GM18517 (cell line): ENCODE data around the gene PMM2.
"Not testable (repeated sequence)": the region's sequence is repeated elsewhere in the genome, so short reads cannot be mapped to it uniquely, and the experiment has no call there.

Experiments used
- ATAC-seq: cut with Tn5 transposase; IDR thresholded peaks from one replicate; pipeline ENCODE4 v1.9.1; 2021; ENCODE audit warnings: mild to moderate bottlenecking, moderate library complexity; ENCODE audit not compliant: unreplicated experiment

The PMM2 gene

DNA sequence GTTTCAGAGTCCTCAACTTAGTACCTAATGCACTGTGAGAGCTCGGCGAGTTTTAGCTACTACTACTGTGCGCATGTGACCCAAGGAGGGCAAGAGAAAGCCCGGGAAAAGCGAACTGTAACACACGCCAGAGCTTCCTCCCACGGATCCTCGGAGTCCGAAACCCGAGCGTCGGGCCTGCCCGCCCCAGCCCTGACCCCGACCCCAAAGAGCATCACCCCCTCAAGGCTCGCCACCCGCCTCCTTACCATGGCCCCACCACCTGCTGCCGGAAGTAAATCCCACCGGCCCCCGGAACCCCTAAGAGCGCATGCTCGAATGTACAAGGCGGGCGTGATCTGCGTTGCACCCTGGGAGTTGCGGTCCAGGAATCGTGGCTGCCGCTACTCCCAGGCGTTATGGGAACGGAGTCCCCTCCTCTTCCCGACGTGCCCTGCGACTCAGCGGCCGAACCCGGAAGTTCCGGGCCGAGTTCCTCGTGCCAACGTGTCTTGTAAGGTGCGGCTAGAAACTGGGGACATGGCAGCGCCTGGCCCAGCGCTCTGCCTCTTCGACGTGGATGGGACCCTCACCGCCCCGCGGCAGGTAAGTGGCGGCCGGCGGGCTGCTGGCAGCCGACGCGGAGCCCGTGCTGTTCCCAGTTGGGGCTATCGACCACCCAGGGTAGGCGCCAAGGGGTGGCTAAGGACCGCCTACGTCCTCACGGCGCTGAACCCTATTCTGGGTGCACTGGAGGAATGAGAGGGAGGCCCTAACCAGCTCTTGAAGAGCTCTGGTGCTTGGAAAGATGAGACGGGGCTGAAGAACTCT, at the start of gene PMM2, which contains the start of gene TMEM186:
Gene PMM2 (plus strand): TSS at position 476 of the 810 bp plus-strand sequence. CDS start 44 bp downstream, at position 520.
Gene TMEM186 (minus strand): TSS at position 276 of the 810 bp plus-strand sequence. CDS start 25 bp downstream, at position 251.
- peak; percentile 86 for ATAC-seq

DNA sequence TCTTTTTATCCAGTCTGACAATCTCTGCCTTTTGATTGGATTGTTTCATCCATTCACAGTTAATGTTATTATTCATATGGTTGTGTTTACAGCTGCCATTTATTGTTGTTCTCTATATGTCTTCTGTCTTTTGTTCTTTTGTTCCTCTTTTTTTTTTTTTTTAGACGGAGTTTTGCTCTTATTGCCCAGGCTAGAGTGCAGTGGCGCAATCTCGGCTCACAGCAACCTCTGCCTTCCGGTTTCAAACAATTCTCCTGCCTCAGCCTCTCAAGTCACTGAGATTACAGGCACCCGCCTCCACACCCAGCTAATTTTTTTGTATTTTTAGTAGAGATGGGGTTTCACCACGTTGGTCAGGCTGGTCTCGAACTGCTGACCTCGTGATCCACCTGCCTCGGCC, 48.7 kb upstream of the PMM2 start:
- ATAC-seq, result not testable (repeated sequence)

DNA sequence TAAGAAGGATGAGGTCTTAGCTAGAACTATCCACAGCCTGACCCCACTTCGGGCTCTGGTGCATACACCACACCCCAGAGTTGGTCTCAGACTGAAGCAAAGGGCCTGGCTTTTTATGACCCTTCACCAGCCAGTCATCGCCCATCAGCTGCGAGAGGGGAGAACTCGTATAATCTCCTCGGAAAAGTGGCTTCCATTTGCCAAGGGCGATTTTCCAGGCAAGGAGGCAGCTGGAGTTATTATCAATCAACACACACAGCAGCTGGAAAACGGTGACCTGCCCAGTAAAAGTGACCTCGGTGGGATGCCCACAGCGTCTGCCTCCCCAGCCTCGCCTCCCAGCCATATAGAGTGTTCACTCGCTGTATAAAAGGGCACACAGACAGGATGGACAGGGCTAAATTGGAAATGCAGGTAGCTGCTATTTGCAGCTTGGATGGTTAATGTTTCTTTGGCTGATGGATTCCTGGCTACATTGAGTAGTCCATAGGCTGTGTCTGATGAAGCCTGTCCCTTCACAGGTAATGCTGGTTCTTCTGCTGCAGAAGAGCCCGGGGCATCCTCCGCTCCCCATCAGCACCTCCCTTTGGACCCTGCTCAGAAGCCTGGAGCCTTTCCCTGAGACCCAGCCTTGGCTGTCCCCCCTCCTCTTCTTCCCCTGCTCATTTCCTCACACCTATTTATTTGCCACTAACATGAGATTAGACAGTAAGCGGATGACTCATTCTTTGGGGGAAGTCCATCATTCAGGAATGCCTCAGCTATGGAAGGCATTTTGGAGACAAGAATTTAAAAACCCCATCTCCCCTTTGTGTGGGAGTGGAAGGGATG, 45.9 kb upstream of the PMM2 start:
- no peak for ATAC-seq

DNA sequence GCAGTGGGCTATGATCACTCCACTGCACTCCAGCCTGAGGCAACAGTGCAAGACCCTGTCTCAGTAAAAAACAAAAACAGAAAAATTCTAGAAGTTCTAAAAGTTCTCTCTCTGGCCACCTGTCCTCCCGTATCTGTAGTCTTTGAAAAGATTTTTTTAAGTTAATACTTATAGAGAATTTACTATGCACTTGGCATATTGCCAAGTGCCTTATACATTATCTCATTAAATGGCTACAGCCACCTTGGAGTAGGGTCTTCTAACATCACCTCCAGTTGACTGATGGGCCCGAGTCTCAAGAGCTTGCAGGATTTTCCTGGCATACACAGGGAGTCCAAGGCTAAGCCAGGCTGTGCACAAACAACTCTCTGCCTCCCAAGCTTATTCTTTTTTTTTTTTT, 44.9 kb upstream of the PMM2 start:
- no peak for ATAC-seq

DNA sequence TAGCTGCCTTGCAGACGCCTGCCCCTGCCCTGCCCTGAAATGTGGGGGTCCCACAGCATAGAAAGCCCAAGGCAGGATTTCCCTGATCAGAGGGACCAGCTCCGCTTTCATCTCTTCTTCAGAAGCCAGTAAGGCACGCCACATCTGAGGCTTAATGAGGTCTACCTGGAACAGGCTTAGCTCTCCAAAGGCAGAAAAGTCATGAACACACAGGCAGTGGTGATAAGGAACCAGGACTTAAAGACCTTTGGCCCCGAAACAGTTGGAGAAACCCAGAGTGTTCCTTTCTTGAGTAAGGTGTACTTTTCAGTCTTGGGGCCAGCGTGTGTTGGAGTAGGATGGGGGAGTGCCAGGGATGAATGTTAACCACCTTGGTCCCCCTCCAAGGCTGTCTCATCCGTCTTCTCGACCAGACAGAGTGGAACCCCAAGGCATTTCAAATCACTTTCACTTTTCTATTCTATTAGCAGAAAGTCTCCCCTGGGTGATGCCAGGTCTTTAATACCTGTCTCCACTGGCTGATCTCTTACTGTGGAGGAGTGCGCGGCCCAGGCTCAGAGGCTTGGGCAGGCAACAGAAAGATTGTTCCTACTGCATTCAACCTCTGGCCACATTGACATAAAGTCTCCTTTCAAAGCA, 44.1 kb upstream of the PMM2 start:
- ATAC-seq, result no peak

DNA sequence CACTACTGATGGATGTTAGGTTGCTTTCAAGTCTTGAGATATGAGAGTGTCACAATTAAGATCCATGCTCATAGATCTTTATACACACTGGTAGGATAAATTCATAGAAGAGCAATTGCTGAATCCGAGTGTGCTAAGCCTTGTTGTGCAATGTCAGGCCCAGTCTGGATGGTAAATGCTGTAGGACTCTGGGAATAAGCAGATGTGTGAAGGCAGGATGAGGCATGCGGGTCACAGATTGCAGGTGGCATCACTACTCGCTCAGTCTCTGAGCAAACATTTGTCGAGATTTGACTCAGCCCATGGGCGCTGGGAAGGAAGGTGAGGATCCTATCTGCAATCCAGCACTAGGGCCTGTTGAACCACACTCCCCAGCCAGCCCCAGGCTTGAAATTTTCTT, 40.9 kb upstream of the PMM2 start:
- no peak for ATAC-seq

DNA sequence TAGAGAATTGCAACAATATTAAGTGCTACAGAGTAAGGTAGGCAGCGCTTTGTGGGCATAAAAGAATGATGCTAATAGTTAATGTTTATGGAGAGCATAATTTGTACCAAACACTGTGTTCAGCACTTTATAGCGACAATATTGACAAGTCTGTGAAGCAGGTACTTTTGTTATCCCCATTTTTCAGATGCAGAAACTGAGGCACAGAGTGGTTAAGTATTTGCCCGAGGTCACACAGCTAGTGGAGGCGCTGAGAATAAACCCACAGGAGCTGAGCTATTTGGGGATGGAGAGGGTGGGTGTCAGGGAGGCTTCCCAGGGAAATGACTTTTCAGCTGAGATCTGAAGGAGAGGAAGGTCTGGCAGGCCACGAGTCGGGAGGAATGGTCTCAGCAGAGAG, 39.6 kb upstream of the PMM2 start:
- ATAC-seq, result no peak

DNA sequence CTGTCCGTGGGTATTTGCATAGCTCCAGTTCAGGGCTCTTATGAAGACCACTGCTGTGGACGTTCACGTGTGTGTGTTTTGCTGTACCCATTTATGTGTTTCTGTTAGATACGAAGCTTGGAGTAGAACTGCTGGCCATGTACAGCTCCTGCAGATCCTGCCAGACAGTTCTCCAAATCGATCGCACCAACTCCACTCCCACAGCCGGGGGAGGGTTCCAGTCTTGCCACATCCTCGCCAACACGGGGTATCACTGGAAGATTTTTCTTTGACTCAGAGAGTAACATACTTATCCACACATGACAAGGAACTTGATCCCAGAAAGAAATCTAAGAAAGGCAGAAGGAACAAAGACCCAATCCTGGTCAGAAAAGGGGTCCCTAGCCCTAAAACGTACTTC, 37.6 kb upstream of the PMM2 start:
- ATAC-seq, result no peak

DNA sequence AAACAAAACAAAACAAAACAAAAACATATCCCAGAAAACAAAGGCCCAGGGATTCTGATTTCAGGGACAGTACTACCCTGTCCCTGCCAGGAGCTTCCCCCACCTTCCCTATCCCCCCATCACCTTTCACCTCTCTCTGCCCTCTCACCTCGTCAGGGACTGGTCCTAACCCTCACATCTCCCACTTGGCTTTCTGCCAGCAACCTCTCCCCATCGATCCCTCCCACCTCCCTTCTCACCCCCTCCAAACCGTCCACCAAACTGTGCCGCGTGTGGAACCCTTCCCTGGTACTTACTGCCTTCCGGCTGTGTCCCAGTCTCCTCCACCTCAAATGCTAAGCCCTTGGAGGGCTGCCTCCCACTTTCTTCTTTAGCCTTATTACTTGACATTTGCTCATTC, 36.6 kb upstream of the PMM2 start:
- ATAC-seq, result no peak

DNA sequence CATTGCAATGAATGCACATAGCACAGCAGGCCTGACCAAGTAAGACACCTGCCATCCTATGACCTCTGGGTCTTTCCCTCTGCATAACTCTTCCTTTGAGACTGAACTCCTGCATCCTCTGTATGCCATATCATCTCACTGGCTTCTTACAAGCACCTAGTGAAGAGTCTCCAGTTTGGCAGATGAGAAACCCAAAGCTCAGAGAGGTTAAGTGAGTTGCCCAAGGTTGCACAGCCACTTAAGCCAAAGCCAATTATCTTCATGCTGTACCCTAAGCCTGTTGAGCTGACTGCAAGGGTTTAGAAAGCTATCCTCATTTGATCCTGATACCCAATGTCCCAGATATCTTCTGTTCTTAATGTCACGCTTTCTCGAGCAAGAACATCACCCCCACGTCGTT, 35.4 kb upstream of the PMM2 start:
- ATAC-seq, result no peak

DNA sequence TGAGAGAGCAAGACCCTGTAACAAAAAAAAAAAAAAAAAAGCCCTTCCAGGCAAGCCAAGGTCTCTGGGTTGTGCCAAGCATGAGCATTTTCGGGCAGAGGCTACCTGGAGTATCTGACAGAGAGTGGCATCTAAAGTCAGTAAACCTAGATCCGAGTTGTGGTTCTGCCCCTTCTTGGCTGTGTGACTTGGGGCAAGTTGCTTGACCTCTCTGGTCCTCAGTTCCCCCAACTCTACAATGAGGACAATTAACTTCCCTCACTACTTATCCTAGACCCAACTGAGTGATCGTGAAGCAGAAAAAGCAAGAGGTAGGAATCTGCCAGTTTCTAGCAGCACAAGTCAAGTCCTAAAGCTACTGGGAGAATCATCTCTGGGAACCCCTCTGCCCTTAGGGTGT, 34.6 kb upstream of the PMM2 start:
- no peak for ATAC-seq

DNA sequence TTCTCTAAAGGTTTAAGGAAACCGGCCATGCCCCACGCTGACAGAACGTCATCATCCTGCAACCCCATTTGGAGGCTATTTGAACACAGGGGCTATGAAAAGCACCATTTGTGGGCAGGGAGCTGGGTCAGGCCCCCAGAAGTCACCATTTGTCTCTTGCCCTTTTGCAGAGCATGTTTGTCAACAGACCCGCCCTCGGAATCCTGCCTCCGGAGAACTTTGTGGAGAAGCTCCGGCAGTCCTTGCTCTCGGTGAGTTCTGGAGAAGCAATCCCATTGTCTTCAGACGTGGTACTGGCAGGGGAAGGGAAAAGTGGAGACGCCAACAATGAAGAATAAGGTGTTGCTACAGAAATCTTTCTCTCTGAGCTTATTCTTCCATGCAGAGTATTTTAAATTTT, 33.7 kb upstream of the PMM2 start:
- no peak for ATAC-seq

DNA sequence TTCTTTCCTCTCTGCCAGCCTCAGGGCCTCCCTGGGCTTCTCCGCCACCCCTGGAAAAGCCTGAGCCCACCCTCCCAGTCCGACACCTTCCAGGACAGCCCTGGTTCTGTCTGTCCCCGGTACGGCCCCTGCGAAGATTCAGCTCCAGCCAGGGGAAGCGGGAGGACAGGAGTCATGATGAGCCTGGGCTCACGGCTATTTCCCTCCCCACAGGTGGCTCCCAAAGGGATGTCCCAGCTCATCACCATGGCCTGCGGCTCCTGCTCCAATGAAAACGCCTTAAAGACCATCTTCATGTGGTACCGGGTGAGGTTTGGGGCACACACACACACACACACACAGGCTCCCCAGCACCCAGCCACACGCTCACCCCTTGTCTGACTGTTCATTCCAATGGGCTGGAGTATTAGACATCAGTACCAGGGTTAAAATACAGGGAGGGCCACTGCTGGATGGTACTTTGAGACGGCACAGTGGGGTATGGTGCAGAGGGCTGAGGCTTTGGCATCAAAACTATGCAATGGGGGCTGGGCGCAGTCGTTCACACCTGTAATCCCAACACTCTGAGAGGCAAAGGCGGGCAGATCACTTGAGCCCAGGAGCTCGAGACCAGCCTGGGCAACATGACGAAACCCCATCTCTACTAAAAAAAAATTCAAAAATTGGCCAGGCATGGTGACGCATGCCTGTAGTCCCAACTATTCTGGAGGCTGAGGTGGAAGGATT, 33.0 kb upstream of the PMM2 start:
- ATAC-seq, result no peak

DNA sequence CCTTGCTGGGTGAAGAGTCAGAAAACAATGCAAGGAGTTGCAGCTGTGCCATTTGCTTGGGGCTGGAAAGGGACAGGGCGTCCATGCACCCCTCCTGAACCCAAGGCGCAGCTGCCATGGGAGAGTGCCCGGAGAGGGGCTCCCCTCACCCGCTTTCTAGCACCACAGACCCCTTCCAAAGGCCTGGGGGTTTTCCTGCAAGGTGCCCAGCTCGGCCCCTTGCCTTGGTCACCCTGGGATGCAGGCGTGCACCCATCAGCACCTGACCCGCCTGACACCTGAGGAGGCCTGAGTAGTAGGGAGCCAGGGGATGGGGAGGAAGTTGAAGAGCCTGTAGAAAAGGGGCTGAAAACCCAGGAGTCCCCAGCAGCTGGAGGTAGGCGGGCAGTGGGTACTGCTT, 30.5 kb upstream of the PMM2 start:
- ATAC-seq, result no peak

DNA sequence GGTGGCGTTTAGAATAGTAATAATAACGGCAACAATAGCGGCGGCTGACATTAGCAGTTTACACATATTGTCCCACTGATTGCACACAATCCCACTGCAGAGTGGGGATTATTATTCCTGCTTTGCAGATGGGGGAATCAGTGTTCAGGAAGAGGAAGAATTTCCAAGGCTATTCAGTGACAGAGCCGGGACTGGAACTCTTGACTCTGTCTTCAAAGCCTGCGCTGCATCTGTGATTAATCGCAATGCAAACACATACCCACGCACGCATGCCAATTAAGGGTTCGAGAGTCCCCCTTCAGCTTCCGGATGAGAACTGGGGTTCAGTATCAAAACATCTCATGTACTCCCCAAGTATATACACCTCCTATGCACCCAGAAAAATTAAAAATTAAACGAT, 29.4 kb upstream of the PMM2 start:
- no peak for ATAC-seq

DNA sequence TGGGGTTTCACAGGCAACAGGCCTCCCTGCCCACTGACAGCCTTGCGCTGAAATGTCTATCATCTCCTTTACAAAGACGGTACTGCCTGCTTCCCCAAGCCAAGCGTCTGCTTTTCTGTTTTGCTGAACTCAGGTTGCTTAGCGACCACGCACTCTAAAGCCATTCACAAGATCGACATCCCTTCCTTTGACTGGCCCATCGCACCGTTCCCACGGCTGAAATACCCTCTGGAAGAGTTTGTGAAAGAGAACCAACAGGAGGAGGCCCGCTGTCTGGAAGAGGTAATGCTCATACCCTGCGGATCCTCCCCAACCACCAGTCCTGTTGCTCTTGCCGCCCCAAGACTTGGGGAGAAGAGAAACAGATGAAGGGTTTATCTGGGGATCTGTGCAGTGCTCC, 28.9 kb upstream of the PMM2 start:
- no peak for ATAC-seq

DNA sequence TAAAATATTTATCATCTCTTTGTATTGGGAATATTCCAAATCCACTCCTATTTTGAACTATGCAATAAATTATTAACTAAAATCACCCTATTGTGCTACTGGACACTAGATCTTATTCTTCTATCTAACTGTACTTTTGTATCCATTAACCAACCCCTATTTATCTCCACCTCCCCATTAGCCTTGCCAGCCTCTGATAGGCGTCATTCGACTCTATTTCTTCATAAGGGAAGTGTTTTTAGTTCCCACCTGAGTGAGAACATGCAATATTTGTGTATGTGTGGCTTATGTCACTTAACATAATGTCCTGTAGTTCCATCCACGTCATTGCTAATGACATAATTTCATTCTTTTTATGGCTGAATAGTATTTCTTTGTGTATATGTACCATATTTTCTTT, 24.1 kb upstream of the PMM2 start:
- no peak for ATAC-seq

DNA sequence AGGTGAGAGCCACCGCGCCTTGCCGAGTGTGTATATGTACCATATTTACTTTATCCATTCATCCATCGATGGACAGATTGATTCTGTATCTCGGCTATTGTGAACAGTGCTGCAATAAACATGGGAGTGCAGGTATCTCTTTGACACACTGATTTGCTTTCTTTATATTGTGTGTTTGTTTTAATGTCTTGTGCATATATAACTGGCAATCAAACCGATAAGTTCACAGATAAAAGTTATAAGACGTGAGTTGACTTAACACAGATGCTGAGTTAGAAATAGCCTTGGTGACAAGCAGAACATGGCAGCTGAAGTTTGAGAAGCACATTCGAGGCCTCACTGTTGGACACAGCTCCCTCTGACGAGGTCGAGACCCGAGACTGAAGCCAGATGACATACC, 23.4 kb upstream of the PMM2 start:
- no peak for ATAC-seq

DNA sequence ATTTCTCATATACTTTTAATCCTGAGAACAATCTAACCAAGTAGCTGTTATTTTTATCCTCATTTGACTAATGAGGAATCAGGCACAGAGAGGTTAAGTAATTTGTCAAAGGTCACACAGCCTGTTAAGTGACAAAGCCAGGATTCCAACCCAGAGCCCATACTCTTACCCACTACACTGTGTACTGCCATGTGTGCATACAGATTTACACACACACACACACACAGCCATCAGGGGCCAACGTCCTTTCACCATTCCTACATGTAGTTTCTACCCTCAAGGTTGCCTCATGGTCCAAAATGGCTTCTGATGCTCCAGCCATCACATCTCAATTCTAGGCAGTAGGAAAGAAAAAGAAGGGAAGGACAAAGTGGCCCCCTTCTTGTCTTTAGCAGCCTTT, 22.3 kb upstream of the PMM2 start:
- ATAC-seq, result no peak

DNA sequence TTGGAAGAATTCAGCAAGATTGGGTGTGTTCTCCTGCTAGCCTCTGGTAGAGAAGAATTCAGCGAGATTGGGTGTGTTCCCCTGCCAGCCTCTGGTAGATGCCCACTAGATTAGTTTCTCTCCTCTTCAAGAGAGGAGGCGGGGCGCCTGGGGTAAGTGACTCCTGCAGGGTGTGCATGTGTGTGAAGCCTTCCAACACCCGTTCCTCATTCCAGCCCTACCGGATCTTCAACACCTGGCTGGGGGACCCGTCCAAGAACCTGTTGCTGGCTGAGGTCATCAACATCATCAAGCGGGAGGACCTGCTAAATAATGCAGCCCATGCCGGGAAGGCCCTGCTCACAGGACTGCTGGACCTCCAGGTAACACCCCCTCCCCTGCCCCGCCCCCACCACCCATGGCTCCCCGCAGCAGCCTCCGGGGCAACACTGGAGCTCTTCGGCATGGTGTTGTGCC, 21.5 kb upstream of the PMM2 start:
- no peak for ATAC-seq

DNA sequence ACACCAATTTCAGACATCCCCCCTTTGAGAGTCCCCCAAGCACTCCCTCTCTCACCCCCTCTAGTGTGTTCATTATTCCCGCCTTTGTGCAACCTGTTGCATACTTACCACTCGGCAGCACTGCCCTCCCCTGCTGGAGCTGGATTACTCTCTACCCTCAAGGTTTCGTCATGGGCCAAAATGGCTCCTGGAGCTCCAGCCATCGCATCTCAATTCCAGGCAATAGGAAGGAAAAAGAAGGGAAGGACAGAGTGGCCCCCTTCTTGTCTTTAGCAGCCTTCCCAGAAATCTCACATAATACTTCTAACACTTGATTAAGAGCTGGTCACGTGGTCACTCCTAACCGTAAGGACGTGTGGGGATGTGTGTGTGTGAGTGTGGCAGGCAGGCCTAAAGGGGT, 20.4 kb upstream of the PMM2 start:
- no peak for ATAC-seq
